HepG2 (cell line): ENCODE data around the gene VGLL3.

Source experiments
- HNF4G ChIP-seq, 2 experiments: sonication (generic) in 1 of 2; formaldehyde crosslinking in 1 of 2; IDR thresholded peaks; 2 replicates each; pipeline versions ENCODE4 v1.4.0 to v1.6.1; 2011 to 2020; ENCODE audit warnings: borderline replicate concordance in 2 of 2, low read depth in 2 of 2, mild to moderate bottlenecking in 2 of 2, low read length in 1 of 2, missing genetic modification reagents in 1 of 2, moderate library complexity in 1 of 2
- MAX ChIP-seq: IDR thresholded peaks from 2 replicates; pipeline ENCODE4 v1.6.1; 2012; ENCODE audit warnings: inconsistent platforms
- POLR2G ChIP-seq: fragments of 200-400 bp; formaldehyde crosslinking; IDR thresholded peaks from 2 replicates; pipeline ENCODE4 v1.6.1; 2018; ENCODE audit warnings: mild to moderate bottlenecking, low read depth, low read length, moderate library complexity

GRCh38 chr3:86954747-86955146 is 36.2 kb downstream of the VGLL3 start:
- TF ChIP-seq POLR2G (no peak), MAX (no peak), HNF4G (IDR thresholded peaks at IDR 0.05; ENCODE audit: borderline replicate concordance, low read depth, low read length) (no peak), HNF4G (CRISPR knock-in tag; IDR thresholded peaks at IDR 0.05; ENCODE audit: borderline replicate concordance, low read depth) (no peak)
